Large intestine (tissue), 3 donors: ENCODE data around the gene PLEKHG3. TPM values are rescaled to one million over a fixed set of nuclear protein-coding genes. Genes with fewer than 3 reads are reported as not detected.
A peak's percentile ranks its signal among the peaks of the same experiment; 100 is the strongest.

ENCODE experiments used
- DNase-seq, 2 donors: peaks; one replicate each; pipeline versions ENCODE4 v3.0.0 to v3.0.0-alpha.2; 2013
- H3K27ac ChIP-seq: one replicate; pipeline ENCODE4 v1.5.1; 2013; ENCODE audit warnings: low read length
- H3K27me3 ChIP-seq: 2 replicates; pipeline ENCODE4 v1.6.1; 2013; ENCODE audit warnings: low read length; ENCODE audit not compliant: control insufficient read depth, insufficient read depth
- H3K36me3 ChIP-seq: 2 replicates; pipeline ENCODE4 v1.6.1; 2013; ENCODE audit warnings: low read length; ENCODE audit not compliant: control insufficient read depth, insufficient read depth
- H3K4me1 ChIP-seq: one replicate; pipeline ENCODE4 v1.6.1; 2013; ENCODE audit warnings: low read length; ENCODE audit not compliant: control insufficient read depth, insufficient read depth
- H3K4me3 ChIP-seq: one replicate; pipeline ENCODE4 v1.5.1; 2013; ENCODE audit warnings: low read length
- H3K9me3 ChIP-seq: one replicate; pipeline ENCODE4 v1.6.1; 2013; ENCODE audit warnings: mild to moderate bottlenecking, low read depth, low read length, moderate library complexity; ENCODE audit not compliant: control insufficient read depth
- WGBS: methylation state at CpG from one replicate; pipeline ENCODE4 v1.1.5; 2013; ENCODE audit warnings: low lambda C conversion rate; ENCODE audit not compliant: insufficient coverage; 5-methylcytosine and 5-hydroxymethylcytosine counted together
- polyA plus RNA-seq: library from polyadenylated mRNA; unstranded; fragments of 120-200 nt; gene quantifications from one replicate; pipeline ENCODE4 v1.2.1, GENCODE V29; 2013

PLEKHG3 gene
- polyA plus RNA-seq, 1 donor: 56.1 TPM

DNA sequence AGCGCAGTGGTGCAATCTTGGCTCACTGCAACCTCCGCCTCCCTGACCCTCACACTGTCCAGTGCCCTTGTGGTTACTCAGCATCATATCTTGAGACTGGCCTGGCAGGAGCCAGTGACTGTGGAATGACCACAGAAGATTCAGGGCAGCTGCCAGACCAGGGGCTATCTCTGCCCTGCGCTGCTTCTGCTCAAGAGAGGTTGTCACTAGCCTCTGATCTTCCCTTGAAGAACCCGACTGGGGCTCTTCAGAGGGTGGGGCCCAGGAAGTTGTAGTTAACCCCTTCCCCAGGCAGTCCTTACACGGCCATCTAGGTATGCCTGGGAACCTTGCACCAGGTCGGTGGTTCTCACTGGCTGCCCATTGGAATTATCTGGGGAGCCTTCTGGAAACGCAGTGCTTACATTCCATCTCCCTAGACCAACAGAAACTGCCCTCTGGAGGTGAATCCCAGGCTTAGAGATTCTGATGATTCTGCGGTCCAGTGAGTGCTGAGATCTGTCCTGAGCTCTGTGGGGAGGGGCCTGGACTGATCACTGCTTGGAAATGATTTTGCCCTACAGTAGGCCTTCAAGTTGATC is 41.4 kb downstream of the PLEKHG3 start:
- no peak for DNase-seq
- Histone ChIP-seq H3K9me3 (peaks cover 5% of the 10 kb centered on the region), H3K4me1 (no peaks in the 10 kb centered on the region), H3K27me3 (no peaks in the 10 kb centered on the region), H3K27ac (no peak overlapping the region), H3K36me3 (peaks cover 88% of the 10 kb centered on the region), H3K4me3 (no peak overlapping the region)
- 20% methylated on average over 1 of the region's 8 CpGs for WGBS

DNA sequence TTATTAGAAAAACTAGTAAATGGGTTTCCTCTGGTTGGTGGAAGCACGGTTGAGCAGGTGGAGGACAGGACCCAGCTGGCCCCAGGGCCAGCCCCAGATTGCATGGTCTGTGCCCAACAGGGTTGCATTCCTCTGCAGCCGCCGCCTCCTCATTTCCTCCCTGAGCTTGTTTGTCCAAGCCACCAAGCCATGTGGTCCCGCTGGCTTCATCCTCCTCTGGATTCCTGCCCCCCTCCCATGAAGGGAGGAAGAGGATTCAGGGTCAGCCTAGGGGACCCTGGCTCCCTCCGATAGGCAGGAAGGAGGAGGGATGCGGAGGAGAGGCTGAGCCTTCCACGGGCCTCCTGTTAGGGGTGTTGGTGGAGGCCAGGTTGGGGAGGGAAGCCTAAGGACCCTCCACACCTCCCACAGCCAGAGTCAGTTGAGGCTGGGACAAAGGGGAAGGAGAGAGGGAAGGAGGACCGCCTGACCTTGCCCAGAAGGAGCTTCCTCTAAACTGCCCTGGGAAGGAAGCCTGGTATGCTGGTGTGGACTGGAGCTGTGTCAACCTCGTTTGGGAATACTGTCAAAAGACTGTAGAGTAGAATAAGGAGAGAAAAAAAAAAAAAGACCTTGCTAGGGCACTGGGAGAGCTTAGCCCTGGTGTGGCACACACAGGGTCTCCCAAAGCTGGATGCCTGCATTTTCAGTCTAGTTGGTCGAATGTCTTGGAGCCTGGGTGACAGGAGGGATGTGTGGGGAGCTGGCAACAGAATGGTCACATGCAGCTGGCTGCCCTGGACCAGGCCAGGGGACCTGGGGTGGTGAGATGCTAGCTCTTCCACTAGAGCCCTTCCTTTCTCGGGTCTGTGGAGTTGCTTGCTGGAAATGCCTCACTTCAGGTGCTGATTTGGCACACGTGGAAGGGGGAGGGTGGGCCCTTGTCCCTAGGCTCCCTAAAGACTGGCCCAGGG is 42.4 kb downstream of the PLEKHG3 start:
- H3K27ac ChIP-seq: no peak overlapping the region
- no peak for DNase-seq
- no peaks in the 10 kb centered on the region for H3K4me1 ChIP-seq
- H3K27me3 ChIP-seq: no peaks in the 10 kb centered on the region
- H3K4me3 ChIP-seq: no peak overlapping the region
- peaks cover 78% of the 10 kb centered on the region for H3K36me3 ChIP-seq
- 100% methylated on average over 1 of the region's 12 CpGs for WGBS
- H3K9me3 ChIP-seq: peaks cover 5% of the 10 kb centered on the region

DNA sequence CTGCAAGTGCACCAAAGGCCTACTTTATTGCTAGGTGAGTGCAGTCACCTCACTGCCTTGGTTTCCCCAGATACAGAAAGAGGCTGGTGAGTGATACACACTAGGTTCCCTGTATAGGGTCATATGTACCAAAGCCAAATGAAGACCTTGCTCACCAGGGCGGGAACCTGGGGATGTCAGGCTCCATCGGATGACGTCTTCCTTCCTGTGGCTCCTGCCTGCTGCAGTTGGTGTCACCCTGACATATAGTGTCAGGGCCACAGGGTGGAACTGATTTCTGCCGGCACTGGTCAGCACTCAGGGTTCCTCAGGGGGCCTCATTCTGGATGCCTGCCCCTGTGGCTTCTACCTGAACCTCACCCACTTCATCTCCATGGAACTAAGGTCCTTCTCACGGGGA is 43.1 kb downstream of the PLEKHG3 start:
- H3K4me1 ChIP-seq: no peaks in the 10 kb centered on the region
- H3K27ac ChIP-seq: no peak overlapping the region
- no peaks in the 10 kb centered on the region for H3K27me3 ChIP-seq
- no CpG with 5 or more reads among the region's 5 CpGs for WGBS
- no peak for DNase-seq
- peaks cover 71% of the 10 kb centered on the region for H3K36me3 ChIP-seq
- H3K9me3 ChIP-seq: peaks cover 5% of the 10 kb centered on the region
- H3K4me3 ChIP-seq: no peak overlapping the region

DNA sequence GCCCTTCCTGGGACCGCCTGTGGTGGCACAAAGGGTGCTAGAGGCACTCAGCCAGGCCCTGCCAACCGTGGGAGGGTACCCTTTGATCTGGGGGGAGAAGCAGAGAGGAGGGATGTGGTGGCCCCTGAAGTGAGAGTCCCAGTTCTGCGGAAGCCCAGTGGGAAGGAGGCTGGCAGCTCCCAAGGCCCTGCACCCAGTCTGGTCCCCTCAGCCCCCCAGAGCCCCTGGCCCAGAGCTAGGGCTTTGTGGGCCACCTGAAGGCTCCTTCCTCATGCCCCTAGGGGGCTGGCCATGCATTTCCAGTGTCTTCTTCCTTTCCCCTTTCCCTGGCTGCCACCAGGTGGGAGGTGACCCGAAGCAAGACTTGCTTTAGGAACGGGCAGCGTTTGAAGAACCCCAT is 44.3 kb downstream of the PLEKHG3 start:
- Histone ChIP-seq H3K36me3 (peaks cover 59% of the 10 kb centered on the region), H3K27me3 (no peaks in the 10 kb centered on the region), H3K4me1 (no peaks in the 10 kb centered on the region), H3K4me3 (no peak overlapping the region), H3K9me3 (no peaks in the 10 kb centered on the region), H3K27ac (no peak overlapping the region)
- DNase-seq: no peak
- WGBS: 80% methylated on average over 1 of the region's 6 CpGs

DNA sequence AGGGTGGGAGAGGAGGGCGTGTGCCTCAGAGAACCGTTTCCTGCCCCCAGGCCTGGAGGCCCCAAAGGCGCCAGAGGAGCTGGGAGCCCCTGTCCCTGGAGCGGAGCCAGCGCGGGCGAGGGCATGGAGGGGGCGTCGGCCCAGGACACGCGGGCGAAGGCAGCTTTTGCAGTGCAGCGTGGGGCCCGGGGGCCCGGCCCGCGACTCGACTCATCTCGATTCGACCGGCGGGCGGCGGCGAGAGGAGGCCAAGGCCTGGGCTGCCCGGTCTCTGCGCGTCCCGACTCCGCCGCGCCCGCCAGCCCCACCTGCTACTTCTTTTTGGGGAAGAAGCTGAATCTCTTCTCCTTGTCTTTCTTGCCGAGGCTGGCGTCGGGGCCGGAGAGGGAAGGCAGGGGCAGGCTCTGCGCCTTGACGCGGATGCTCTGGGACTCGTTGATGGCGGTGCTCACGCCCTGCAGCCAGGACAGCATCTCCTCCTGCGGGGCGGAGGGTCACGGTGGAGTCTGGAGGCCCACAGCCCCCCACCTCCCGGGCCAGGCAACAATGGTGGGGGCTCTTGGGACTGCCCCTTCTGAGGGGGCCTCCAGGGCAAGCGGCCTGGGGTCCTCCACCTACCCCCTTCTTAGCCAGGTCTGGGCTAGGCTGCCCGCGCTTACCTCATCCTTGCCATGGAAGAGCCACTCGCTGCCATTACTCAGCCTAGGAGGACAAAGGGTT is 44.9 kb downstream of the PLEKHG3 start:
- DNase-seq: no peak
- H3K4me3 ChIP-seq: no peak overlapping the region
- H3K4me1 ChIP-seq: no peaks in the 10 kb centered on the region
- no peaks in the 10 kb centered on the region for H3K9me3 ChIP-seq
- peaks cover 52% of the 10 kb centered on the region for H3K36me3 ChIP-seq
- H3K27ac ChIP-seq: no peak overlapping the region
- WGBS: no CpG with 5 or more reads among the region's 51 CpGs
- no peaks in the 10 kb centered on the region for H3K27me3 ChIP-seq

DNA sequence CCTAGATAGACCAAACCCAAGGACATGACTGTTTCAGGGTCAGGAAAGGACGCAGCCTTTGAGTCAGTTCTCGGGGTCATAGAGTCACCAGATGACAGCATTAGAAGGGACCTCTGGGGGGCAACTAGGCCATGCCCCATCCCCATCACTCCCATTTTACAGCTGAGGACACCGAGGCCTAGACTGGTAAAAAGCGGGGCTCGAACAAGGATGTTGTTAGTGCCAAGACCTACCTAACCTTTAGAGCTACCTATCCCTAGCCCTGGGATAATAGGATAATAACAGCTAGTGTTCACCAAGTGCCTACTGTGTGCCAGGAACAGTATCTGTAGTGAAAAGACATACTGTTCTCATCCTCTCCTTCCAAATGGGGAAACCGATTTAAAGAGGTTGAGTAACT is 48.7 kb downstream of the PLEKHG3 start:
- H3K4me1 ChIP-seq: peaks cover 27% of the 10 kb centered on the region
- no peaks in the 10 kb centered on the region for H3K9me3 ChIP-seq
- H3K36me3 ChIP-seq: peaks cover 16% of the 10 kb centered on the region
- H3K4me3 ChIP-seq: no peak overlapping the region
- H3K27me3 ChIP-seq: no peaks in the 10 kb centered on the region
- WGBS: no CpG with 5 or more reads among the region's 6 CpGs
- DNase-seq: no peak
- no peak overlapping the region for H3K27ac ChIP-seq

DNA sequence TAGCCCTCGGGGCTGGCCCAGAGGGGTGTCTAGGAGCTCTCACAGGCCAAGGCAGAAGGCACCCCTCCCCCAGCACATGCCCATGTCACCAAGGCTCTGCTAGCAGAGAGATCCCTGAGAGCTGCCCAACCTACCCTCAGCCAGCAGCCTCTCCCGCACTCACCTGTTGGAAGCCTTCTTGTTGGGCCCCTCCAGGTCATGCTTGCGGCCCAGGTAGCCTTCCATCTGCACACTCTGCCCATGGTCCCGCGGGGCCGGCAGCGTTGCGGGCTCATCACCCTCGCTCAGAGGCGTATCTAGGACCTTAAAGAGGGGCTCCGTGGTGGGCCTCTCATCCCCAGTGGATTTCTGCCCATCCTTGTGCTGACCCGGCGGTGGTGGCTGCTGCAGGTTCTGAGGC is 49.1 kb downstream of the PLEKHG3 start:
- Histone ChIP-seq H3K4me3 (no peak overlapping the region), H3K27me3 (no peaks in the 10 kb centered on the region), H3K9me3 (no peaks in the 10 kb centered on the region), H3K27ac (no peak overlapping the region), H3K4me1 (peaks cover 31% of the 10 kb centered on the region), H3K36me3 (peaks cover 12% of the 10 kb centered on the region)
- no peak for DNase-seq
- no CpG with 5 or more reads among the region's 13 CpGs for WGBS

DNA sequence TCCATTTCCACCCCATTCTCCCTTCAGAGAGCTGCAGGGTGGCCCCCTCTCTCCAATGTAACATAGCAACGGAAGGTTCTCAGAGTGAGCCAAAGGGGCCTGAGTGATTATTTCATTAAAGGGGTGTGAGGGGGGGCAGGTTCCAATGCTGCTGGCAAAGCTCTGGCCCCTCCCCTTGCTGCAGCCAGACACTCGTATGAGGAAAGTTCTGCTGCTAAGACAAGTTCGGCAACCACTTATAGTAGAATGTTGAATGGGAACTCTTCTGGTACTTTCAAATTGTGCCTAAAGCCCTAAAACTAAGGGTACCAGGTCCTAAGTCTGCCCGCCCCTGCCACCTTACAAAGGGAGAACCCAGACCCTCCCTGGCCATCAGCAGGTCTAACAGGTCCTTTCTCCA is 49.8 kb downstream of the PLEKHG3 start:
- peaks cover 38% of the 10 kb centered on the region for H3K4me1 ChIP-seq
- DNase-seq: no peak
- H3K36me3 ChIP-seq: peaks cover 10% of the 10 kb centered on the region
- no peak overlapping the region for H3K4me3 ChIP-seq
- H3K9me3 ChIP-seq: no peaks in the 10 kb centered on the region
- no peaks in the 10 kb centered on the region for H3K27me3 ChIP-seq
- WGBS: no CpG with 5 or more reads among the region's 4 CpGs
- H3K27ac ChIP-seq: no peak overlapping the region

DNA sequence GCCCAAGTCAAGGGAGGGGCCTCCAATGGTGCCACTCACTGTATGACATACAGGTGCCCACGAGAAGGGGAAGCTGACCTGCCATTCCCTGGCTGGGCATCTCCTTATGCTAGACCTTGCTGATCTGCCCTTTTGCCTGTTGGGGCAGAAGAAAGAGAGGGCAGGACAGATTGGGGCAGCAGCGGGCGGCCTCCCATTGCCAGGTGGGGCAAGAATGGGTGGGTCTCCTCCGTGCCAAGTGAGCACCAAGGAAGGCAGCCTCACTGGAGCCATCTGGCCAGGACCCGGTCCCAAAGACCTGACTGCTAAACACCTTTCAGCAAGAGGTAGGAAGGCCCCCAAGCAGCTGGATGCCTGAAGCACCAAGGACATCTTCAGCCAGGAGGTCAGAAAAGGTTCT is 50.5 kb downstream of the PLEKHG3 start:
- no CpG with 5 or more reads among the region's 5 CpGs for WGBS
- Histone ChIP-seq H3K27me3 (no peaks in the 10 kb centered on the region), H3K4me3 (no peak overlapping the region), H3K9me3 (no peaks in the 10 kb centered on the region), H3K36me3 (peaks cover 4% of the 10 kb centered on the region), H3K4me1 (peaks cover 45% of the 10 kb centered on the region), H3K27ac (no peak overlapping the region)
- no peak for DNase-seq

DNA sequence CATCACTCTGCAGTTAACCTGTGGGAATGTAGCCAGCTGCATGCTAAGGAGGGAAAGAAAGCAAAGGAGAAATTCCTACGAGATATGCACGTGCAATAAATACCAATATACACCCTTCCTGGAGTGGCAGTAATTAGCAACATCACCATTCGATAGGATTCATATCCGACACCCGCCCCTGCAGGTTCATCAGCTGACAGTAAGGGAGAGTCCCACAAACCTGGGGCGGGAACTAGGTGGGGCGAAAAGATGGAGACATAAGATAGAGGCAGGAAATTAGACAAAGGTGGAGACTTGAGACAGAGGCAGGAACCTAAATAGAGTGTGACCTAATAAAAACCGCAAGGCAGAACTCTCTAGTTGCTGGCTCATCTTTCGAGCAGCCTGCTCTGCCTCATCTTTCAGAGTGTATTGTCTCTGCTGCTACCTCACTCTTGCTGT is 51.6 kb downstream of the PLEKHG3 start:
- Histone ChIP-seq H3K4me1 (peaks cover 53% of the 10 kb centered on the region), H3K9me3 (no peaks in the 10 kb centered on the region), H3K4me3 (no peak overlapping the region), H3K27ac (peak overlapping the region; percentile 64), H3K27me3 (no peaks in the 10 kb centered on the region), H3K36me3 (no peaks in the 10 kb centered on the region)
- WGBS: 47% methylated on average over 3 of the region's 9 CpGs
- peak; percentile 87 to 95 for DNase-seq
